Measurements from ENCODE around the gene RBKS.

The RBKS gene

DNA sequence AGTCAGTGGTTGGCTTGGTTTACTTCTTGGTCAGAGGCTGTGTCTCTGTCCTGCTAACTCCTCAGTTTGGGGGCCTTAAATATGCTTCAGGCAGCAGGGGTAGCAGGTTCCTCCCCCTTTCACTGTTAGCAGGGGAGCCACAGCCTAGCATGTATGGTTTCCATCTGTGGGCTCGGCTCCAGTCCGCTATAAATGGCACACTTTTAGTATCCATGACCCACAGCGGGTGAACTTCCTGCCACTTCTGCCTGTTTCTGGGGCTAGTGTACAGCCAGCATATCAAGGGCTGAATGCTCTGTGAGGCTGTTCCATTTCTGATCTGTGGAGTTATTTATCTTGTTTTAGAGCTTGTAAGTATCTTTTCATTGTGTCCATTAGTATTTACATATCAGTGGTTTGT is 60.4 kb downstream of the RBKS start:
- DNase-seq: no peak

- peak; percentile 58 for DNase-seq
Observed at GRCh38 chr2:27828305-27828704, 61.9 kb downstream of the RBKS start.

DNA sequence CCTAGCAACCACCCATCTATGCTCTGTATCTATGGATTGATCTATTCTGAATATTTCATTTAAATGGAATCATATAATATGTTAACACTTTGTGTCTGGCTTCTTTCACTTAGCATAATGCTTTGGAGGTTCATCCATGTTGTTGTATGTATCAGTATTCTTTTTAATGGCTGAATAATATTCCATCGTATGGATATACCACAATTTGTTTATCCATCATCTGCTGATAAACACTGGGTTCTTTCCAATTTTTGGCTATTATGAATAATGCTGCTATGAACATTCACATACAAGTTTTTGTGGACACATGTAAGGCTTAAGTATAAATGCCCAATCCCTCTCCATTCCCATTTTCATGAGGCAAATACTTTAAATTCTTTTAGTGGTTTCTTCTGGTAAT is 65.8 kb downstream of the RBKS start:
- no peak for DNase-seq

DNA sequence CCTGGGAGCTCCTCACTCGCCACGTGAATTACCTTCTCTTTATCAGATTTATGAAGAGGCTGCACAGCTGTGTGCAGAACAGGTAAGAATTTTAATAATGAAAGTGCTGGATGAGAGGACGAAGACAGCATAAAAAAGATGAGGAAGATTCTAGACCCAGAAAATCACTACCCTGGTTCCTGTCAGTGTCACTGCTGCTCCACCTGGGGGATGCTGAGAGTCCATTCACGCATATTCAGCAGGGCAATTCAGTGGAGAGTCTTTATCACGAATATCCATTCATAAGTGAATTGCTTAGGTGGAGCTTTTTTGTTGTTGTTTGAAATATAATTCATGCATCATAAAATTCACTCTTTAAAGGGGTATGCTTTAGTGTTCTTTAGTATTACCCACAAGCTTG is 66.6 kb downstream of the RBKS start:
- DNase-seq: no peak

DNA sequence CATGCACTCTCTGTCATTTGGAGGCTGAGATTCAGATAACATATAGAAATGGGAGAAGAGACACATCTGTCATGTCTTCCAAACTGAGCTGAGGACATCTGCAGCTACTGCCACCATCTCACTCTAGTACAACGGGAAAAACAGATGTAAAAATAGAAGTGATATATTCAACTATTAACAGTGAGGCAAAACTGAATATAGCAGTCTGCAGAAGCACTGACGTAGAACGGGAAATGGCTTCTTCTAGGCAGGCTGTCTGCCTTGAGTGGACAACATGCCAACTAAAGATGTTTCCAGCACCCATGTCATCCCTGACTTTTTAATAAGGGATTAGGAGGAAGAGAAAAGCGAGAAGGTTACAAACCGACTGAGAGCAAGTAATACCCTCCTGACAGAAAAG is 67.1 kb downstream of the RBKS start:
- DNase-seq: no peak

DNA sequence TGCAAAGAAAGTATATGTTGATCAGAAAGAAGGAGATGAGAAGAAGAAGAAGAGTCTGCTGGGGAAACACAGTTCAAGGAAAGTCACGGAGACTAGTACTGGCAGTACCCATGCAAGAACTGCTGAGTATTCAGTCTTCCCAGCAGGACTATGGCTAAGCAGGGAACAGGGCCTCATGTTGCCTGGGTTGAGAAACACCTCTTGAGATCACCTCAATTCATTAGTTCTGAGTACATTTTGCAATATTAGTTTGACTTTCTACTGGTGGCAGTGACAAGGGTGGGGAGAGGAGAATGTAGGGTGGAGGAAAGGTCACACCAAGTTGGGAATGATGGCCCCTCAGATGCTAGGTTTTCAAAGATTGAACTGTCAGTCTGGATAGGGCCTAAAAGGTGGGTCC is 68.1 kb downstream of the RBKS start:
- no peak for DNase-seq

DNA sequence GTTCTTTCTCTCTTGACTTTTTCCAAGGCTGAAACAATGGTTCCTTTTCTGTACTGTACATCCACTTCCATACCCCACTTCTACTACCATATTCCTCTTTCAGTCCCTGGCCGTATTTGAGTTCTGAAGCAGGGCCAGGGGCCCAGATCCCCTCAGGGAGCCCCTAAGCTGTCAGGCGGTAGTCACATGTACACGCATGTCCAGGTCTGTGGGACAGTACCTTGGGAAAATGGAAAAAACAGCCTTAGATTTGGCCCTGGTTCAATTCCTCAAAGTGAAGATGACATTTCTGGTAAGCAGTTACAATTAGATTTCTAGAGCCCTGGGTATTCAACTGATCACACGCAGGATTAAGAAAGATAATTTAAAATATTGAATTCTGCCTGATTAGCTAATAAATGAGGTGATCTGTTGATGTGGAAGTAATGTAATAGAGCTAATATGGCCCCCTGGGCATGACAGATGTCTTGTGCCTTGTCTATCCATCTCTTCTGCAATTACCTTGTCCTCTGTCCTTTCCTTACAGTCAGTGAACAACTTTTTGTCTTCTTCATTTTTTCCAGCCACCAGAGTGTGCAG is 74.2 kb downstream of the RBKS start:
- no peak for DNase-seq

- DNase-seq: no peak
Observed at GRCh38 chr2:27814758-27815157, 75.4 kb downstream of the RBKS start.

DNA sequence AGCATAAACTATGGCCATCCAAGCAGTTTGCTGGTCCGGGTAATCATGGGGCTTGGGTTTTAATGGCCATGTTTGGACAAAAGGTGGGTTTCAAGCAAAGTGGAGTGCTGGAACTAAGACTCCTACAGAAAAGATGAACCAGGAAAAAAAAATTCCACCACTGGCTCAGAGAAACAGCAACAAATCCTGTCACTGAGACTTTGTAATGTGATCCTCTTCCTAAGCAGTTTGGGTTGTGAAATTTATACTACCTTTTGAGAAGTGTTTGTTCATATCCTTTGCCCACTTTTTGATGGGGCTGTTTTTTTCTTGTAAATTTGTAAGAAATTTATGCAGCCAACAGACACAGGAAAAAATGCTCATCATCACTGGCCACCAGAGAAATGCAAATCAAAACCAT is 78.4 kb downstream of the RBKS start:
- DNase-seq: no peak

DNA sequence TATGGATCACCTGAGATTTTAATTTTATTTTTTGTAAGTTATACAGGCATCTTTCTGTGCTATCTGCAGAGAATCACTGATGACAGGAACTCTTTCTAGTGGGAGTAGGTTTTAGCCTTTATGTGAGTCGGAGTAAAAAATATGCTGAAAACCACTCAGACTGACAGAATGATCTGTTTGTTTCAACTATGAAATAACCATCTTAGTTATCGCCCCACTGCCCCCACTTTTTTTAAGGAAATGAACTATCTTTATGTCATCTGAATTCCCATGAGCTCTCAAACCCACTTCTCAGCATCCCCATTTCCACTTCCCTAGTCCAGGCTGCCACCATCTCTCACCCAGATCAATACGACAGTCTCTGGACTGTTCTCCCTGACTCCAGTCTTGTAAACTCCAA is 79.7 kb downstream of the RBKS start:
- no peak for DNase-seq

- no peak for DNase-seq
Observed at GRCh38 chr2:27809761-27810241, 80.4 kb downstream of the RBKS start.

DNA sequence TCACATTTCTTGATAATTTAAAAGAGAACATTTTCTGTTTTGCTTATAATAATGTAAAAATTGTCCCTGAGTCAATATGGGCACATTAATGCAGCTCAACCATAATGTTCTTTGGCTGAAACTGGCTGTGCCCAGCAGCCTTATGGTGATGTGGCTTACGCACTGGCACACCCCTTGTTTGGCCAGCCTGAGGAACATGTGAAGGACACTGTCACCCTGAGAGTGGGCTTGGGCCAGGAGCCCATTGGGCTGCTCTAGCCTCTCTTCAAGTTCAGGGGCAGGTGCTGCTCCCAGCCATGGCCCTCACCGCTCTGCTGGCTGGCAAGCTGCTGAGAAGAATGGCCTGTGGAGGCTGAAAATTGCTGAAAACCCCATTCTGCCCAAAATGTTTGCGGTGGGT is 81.2 kb downstream of the RBKS start:
- no peak for DNase-seq

- DNase-seq: no peak
Observed at GRCh38 chr2:27808418-27808817, 81.8 kb downstream of the RBKS start.

GRCh38 chr2:27807476-27807875 is 82.7 kb downstream of the RBKS start:
- no peak for DNase-seq

GRCh38 chr2:27806311-27807059 is 83.7 kb downstream of the RBKS start:
- no peak for DNase-seq

DNA sequence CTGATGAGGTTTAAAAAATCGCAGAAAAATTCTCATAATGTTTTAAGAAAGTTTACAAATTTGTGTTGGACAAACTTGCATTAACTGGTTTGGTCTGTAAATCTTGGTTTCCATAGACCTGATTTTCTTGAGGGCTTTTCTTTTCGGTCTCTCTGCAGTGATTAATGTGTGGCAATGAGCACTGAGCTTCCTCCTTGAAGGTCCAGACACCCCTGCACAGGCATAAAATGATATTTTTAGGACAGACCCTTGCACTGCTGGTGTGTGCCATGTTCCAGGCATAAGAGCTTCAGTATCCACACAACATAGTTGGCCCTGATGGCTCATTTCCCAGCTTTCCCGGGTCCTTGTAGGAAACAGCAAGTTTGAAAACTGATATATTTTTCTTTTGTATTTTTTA is 85.0 kb downstream of the RBKS start:
- DNase-seq: no peak

- no peak for DNase-seq
Observed at GRCh38 chr2:27804146-27804545, 86.0 kb downstream of the RBKS start.

GRCh38 chr2:27803046-27803445 is 87.1 kb downstream of the RBKS start:
- DNase-seq: no peak

DNA sequence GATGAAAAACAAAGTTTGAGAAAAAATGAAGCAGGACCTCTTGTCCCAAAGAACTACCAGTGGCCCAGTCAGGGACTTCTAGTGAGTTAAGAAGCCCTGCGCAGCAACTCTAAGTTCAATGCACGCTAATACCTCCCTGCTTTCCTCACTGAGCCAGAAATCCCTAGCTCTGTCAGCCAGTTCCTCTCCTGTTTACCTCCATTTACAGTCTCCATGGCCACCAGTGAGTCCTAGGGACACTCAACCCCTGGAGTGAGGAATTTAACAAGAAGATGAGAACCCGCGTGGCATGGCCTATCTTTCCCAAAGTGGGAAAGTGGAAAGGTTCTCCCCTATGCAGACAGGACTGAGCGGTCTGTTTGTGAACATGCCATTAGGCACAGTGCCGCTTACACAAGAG is 87.6 kb downstream of the RBKS start:
- no peak for DNase-seq

GRCh38 chr2:27800856-27801255 is 89.3 kb downstream of the RBKS start:
- DNase-seq: no peak

DNA sequence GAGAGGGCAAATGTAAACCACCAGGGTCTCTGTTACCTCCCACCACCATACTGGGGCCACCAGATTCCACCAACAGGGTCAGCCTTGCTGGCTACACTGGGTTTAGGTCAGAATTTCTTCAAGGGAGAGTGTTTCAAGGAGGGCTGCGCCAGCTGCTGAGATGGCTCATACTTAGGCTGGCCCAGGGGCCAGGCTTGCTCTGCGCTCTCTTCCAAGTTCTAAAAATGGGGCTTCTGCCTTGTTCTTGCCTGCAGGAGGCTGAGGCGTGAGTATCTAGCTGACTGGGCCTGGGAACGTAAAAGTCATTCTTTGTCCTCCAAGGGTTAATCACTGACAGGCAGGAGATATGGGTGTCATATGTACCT is 90.6 kb downstream of the RBKS start:
- no peak for DNase-seq

DNA sequence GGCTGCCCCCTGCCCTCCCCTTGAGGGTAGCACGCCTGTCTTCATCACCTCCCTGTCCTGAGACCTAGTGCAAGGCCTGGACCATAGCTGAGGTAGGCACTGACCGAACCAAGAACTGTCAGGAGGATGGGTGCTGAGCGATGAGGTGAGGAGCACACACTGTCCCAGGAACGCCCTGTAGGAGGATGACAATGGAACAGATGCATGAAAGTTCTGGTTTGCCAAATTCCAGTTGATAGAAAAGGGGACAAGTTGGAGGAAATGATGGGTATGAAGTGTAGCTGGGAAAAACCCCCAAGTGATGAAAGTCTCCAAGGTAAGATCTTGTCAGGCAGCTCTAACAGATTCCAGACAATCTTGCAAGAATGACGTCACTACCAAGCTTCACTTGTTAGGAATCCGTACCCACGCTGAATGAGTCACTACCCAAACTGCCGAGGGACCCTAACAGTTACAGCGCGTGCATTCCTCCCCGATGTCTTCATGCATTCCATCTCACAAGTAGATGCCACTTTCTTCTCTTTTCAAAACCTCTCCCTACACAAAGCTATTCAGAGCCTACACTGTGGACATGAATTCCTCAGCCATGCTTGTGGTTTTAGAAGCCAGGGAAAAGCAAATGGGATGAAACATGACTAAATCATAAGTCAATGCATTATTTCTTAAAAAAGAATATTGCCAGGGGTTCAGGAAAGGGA is 91.1 kb downstream of the RBKS start:
- DNase-seq: no peak

GRCh38 chr2:27798486-27798885 is 91.7 kb downstream of the RBKS start:
- DNase-seq: no peak

DNA sequence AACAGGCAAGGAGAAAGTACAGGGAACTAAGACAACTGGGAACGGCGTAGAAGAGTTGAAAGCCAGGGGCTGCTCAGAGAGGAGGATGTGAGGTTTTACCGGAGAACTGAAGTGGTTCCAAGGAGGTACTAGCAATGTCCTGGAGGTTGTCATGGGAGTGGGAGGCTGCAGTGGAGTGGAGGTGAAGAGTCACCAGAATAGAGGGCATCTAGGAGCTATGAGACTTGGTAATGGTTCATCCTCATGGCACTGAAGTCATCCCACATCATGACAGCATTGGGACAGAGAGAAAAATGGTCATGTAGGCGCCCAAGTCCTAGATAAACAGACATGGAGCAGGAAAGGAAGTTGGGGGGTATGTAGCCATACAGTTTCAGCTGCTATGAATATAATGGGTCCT is 92.3 kb downstream of the RBKS start:
- no peak for DNase-seq

Data from DMS79 (cell line).